HG03045 (cell line): ENCODE measurements around the gene HIBCH.
"Not testable (repeated sequence)": the region's sequence is repeated elsewhere in the genome, so short reads cannot be mapped to it uniquely, and the experiment has no call there.

ENCODE experiments used
- ATAC-seq: cut with Tn5 transposase; IDR thresholded peaks from one replicate; pipeline ENCODE4 v1.9.1; 2021; ENCODE audit warnings: mild to moderate bottlenecking, moderate library complexity; ENCODE audit not compliant: unreplicated experiment

HIBCH gene

GRCh38 chr2:190311893-190312634, 7.6 kb downstream of the HIBCH start:
- ATAC-seq, result no peak

GRCh38 chr2:190308031-190308430, 11.6 kb downstream of the HIBCH start:
- ATAC-seq, result no peak

GRCh38 chr2:190304404-190304803, 15.2 kb downstream of the HIBCH start:
- ATAC-seq, result no peak

DNA sequence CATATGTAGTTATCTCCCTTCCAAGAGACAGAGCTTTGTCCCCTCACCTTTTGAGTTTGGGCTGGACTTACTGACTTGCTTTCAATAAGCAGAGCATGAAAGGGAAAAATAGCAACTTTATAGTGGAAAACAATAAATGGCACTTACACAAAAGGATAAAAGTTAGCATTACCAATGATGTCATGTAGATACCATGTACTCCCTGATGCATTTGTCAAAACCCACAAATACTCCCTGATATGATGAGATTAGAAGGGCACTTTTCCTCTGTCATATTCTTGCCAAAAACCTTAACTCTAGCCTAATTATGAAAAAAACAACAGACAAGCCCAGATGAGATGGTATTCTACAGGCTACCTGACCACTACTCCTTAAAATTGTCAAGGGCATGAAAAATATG, 16.0 kb downstream of the HIBCH start:
- no peak for ATAC-seq

GRCh38 chr2:190302052-190302451, 17.6 kb downstream of the HIBCH start:
- no peak for ATAC-seq

- no peak for ATAC-seq
These were observed 18.6 kb downstream of the HIBCH start for GRCh38 chr2:190301032-190301431.

GRCh38 chr2:190297880-190298279, 21.7 kb downstream of the HIBCH start:
- not testable (repeated sequence) for ATAC-seq

- no peak for ATAC-seq
These were observed 35.8 kb downstream of the HIBCH start for GRCh38 chr2:190283783-190284182.

DNA sequence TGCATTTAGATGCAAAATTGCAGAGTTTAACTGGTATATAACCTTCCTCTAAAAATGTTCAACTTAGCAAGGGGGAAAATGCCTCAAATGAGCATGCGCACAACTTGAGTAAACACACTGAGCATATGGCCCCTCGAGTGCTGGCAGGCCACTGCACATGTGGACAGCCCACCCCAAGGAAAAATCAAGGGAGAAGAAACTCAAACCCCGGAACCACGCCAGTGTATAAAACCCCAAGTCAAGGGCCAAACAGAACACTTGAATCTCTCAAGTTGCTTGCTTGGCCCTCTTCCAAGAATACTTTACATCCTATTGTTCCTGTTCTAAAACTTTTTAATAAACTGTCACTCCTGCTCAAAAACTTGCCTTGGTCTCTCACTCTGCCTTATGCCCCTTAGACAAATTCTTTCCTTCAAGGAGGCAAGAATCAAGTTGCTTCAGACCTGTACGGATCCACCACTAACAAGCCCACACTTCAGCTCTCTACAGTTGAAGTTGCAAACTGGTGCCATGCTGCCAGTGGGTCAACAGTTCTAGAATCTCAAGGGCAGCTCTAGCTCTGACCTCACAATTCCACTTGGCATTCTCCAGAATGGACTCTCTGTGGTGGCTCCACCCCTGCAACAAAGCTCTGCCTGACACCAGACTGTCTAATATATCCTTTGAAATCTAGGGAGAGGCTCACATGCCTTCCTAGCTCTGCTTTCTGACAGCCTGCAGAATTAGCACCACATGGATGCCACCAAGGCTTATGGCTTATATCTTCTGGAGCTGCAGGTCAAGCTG, 38.9 kb downstream of the HIBCH start:
- ATAC-seq, result no peak

DNA sequence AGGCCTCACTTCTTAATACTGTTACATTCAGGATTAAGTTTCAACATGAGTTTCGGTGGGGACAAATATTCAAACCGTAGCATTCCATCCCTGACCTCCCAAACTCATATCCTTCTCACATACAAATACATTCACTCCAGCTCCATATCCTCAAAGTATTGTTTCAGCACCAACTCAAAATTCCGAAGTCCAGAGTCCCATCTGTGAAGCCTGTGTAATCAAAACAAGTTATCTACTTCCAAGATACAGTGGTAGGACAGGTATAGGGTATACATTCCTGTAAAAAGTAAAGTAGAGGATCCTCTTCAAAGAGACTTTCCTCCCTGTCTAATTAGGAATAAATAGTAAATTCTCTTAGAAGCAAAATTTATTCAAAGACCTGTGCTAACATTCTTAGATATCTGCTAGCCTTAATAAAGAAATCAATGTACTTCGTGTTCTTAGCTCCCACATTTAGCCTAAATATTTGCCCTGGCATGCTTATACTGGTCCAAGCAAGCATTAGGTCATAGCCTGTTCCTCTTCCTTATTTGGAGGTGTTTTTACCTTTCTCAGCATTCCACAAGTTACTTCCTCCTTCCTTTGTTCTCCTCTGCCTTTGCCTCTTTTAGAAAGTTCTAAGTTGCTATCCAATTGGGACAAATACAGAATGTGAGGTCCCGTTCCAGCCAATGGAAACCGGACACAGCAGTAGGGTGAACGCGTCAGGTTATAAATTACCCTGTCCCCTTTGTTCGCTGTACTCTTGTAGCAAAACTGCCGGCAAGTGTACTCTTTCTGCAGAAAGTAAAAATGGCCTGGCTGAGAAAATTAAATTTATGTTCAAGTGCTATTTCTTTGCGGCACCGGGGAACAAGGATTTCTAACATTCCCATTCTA, 40.1 kb downstream of the HIBCH start:
- not testable (repeated sequence) for ATAC-seq

DNA sequence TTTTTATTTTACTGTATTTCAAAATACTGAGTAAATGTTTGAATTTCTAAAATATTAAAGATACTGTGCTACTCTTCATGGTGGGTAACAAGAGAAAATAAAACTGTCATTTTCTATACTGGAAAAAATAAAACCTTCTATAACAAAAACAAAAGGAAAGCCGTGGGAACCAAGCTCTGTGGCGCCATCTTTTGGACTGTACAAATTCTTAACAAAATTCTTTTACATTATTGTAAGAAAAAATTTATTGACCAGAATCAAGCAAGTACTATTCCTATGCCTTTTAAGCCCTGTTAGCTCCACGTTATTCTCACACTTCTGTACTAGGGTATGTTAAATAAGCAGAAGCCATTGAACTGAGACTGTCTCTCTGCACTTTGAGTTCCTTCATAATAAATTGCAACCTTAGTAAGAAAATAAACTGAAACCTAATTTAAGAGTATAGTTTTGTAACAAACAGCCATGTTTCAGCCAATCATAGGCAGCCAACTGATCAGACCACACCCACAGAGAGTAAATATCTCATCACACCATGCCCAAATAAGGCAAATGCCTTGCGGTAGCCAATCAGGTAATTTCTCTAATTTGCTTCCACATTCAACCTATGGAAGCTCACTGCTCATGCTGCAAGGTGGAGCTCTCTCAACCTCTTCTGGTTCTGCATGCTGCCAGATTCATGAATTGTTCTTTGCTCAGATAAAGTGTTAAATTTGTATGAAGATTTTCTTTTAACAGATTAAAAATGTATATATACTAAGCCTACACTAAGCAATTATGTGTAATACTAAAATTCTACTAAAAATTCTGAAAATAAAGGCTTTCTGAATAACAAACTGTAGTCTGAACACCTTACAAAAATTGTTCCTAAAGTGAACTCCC, 42.2 kb downstream of the HIBCH start:
- ATAC-seq, result no peak

DNA sequence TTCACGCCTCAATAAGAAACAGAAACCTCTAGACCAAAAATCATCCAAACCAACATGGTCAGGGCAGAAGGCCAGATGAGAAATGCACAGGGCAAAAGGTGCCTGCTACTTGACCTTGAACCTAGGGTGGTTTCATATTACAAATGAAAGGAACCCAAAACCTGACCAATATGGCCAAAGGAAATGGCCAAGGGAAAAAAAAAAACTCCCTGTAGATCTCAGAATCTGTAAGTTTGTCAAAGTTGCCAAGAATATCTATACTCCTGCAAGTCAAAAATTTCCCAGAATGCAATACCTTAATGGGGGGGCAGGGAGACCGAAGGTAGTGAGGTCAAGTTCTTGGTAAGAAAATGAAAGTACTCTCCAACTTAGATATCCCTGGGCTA, 47.2 kb downstream of the HIBCH start:
- ATAC-seq, result no peak

- no peak for ATAC-seq
These were observed 47.7 kb downstream of the HIBCH start for GRCh38 chr2:190271783-190272456.

- no peak for ATAC-seq
These were observed 49.3 kb downstream of the HIBCH start for GRCh38 chr2:190270298-190270697.

DNA sequence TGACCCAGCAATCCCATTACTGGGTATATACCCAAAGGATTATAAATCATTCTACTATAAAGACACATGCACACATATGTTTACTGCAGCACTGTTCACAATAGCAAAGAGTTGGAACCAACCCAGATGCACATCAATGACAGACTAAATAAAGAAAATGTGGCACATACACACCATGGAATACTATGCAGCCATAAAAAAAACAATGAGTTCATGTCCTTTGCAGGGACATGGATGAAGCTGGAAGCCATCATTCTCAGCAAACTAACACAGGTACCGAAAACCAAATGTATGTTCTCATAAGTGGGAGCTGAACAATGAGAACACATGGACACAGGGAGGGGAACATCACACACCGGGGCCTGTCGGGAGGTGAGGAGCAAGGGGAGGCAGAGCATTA, 49.9 kb downstream of the HIBCH start:
- ATAC-seq, result not testable (repeated sequence)

DNA sequence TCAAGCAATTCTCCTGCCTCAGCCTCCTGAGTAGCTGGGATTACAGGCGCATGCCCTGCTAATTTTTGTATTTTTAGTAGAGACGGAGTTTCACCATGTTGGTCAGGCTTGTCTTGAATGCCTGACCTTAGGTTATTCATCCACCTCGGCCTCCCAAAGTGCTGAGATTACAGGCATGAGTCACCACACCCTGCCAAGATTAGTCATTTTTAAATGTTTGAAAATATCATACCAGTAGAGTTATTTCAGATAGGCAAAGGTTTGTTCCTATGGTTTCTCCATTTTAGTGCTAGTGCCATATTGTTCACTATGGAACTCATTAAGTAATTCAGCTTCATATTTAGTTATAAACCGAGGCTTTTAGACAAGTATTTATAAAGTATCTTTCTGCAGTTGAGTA, 52.3 kb downstream of the HIBCH start:
- no peak for ATAC-seq

DNA sequence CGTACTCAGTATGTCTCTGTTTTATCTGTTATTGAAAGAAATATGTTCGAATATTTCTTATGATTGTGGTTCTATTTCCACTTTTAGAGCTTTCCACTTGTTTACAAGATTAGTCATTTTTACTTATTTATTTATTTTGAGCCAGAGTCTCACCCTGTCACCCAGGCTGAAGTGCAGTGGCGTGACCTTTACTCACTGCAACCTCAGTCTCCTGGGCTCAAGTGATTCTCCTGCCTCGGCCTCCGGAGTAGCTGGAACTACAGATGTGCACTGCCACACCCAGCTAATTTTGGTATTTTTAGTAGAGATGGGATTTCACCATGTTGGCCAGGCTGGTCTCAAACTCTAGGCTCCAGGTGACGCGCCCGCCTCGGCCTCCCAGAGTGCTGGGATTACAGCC, 53.3 kb downstream of the HIBCH start:
- ATAC-seq, result no peak

- ATAC-seq, result no peak
These were observed 57.8 kb downstream of the HIBCH start for GRCh38 chr2:190261851-190262250.

DNA sequence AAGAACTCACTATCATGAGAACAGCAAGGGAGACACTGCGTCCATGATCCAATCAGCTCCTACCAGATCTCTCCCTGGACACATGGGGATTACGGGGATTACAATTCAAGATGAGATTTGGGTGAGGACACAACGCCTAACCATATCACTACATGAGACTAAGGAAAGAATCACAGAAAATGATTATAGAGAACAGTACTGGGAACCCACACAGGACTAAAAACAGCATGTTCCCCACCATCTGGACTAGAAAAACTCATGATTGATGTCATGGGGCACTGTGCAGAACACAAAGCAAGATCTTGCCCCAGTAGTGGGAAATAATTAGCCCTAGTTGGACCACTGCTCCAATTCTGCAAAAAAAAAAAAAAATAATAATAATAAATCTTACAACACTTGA, 63.5 kb downstream of the HIBCH start:
- no peak for ATAC-seq

DNA sequence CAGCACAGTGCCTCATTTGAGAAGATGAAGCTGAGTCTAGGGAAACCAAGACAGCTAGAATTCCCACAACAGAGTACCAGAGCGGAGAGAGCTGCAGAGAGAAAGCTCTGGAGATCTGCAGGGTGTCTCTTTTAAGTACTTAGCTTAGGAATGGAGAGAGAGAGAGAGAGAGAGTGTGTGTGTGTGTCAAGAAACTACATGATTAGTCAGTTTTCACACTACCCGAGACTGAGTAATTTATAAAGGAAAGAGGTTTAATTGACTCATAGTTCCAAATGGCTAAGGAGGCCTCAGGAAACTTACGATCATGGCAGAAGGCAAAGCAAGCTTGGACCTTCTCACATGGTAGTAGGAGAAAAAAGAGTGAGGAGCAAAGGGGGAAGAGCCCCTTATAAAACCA, 64.0 kb downstream of the HIBCH start:
- no peak for ATAC-seq
